A549 (cell line): ENCODE results near the gene ACO1. TPM values are rescaled to one million over a fixed set of nuclear protein-coding genes. Genes with fewer than 3 reads are reported as not detected.

ENCODE experiments used
- ATAC-seq, 2 experiments: fragments of 200-7000 bp in 1 of 2; fragments of >200 bp in 1 of 2; cut with Nextera tagmentation in 1 of 2; cut with Tn5 transposase in 1 of 2; 3 replicates each; pipeline versions ENCODE4 v1.8.0 to v1.9.1; 2018 to 2020; ENCODE audit warnings: mild to moderate bottlenecking in 1 of 2, moderate library complexity in 1 of 2
- CTCF ChIA-PET: fragments of 300-600 bp; sonication (Branson Sonifier 250); formaldehyde crosslinking; extraction: SDS; loops from one replicate; lab custom pipeline; 2021; ENCODE audit warnings: antibody characterized with exemption, inconsistent platforms; lab: Yijun Ruan, JAX
- POLR2A ChIA-PET: fragments of 350-600 bp; formaldehyde crosslinking; extraction: SDS; loops from one replicate; lab custom pipeline; 2021; ENCODE audit warnings: antibody characterized with exemption, inconsistent platforms; lab: Yijun Ruan, JAX
- DNase-seq, 2 experiments: peaks; one replicate each; pipeline versions ENCODE4 v3.0.0 to v3.0.0-alpha.2; 2011 to 2016; ENCODE audit warnings: low read depth in 1 of 2, low spot score in 1 of 2
- FAIRE-seq: peaks from 2 replicates; lab custom pipeline; 2011; peaks lifted over from hg19 to GRCh38; lab: Jason Lieb, UNC
- H3K27ac ChIP-seq, 2 experiments: fragments of >200 bp; sonication (Bioruptor Twin); formaldehyde crosslinking; 3 replicates each; pipeline ENCODE4 v1.5.1; 2016 to 2017
- H3K4me1 ChIP-seq: fragments of >200 bp; sonication (Bioruptor Twin); formaldehyde crosslinking; 3 replicates; pipeline ENCODE4 v1.6.1; 2016
- H3K4me2 ChIP-seq: fragments of >200 bp; sonication (Bioruptor Twin); formaldehyde crosslinking; 3 replicates; pipeline ENCODE4 v1.6.1; 2016
- H3K4me3 ChIP-seq: fragments of >200 bp; sonication (Bioruptor Twin); formaldehyde crosslinking; 3 replicates; pipeline ENCODE4 v1.5.1; 2016
- H3K9me3 ChIP-seq: fragments of >200 bp; sonication (Bioruptor Twin); formaldehyde crosslinking; 3 replicates; pipeline ENCODE4 v1.6.1; 2016
- CEBPB ChIP-seq, 2 experiments: fragments of >200 bp in 1 of 2; sonication (Bioruptor Twin) in 1 of 2; formaldehyde crosslinking in 1 of 2; IDR thresholded peaks; 2 replicates each; pipeline ENCODE4 v1.6.1; 2012 to 2016
- CHD4 ChIP-seq: fragments of 200-600 bp; sonication (generic); IDR thresholded peaks from 2 replicates; pipeline ENCODE4 v1.6.1; 2016; ENCODE audit warnings: antibody characterized with exemption, mild to moderate bottlenecking, borderline replicate concordance
- EHF ChIP-seq: fragments of 250-450 bp; sonication (Bioruptor Pico); IDR thresholded peaks from 2 replicates; pipeline ENCODE4 v1.5.0; 2020; ENCODE audit warnings: mild to moderate bottlenecking
- FOSL2 ChIP-seq, 2 experiments: fragments of 450-650 bp in 1 of 2; fragments of >200 bp in 1 of 2; sonication (Bioruptor Twin) in 1 of 2; formaldehyde crosslinking; IDR thresholded peaks; 2 replicates each; pipeline versions ENCODE4 v1.5.0 to v1.6.1; 2016 to 2020; ENCODE audit warnings: mild to moderate bottlenecking in 1 of 2, moderate library complexity in 1 of 2
- FOXS1 ChIP-seq: fragments of 250-450 bp; sonication (Bioruptor Pico); IDR thresholded peaks from 2 replicates; pipeline ENCODE4 v1.5.0; 2020; ENCODE audit warnings: mild to moderate bottlenecking, moderate library complexity
- GATA3 ChIP-seq: IDR thresholded peaks from 2 replicates; pipeline ENCODE4 v1.6.1; 2012; ENCODE audit warnings: borderline replicate concordance
- HDAC2 ChIP-seq: fragments of 200-600 bp; sonication (generic); IDR thresholded peaks from 2 replicates; pipeline ENCODE4 v1.6.1; 2016
- HOXA7 ChIP-seq: fragments of 250-450 bp; sonication (Bioruptor Pico); IDR thresholded peaks from 2 replicates; pipeline ENCODE4 v1.5.0; 2020; ENCODE audit warnings: mild to moderate bottlenecking, moderate library complexity
- HOXB13 ChIP-seq: fragments of 250-450 bp; sonication (Bioruptor Pico); IDR thresholded peaks from 2 replicates; pipeline ENCODE4 v1.5.0; 2020; ENCODE audit warnings: low read depth, mild to moderate bottlenecking, moderate library complexity
- JUNB ChIP-seq: fragments of >200 bp; sonication (Bioruptor Twin); formaldehyde crosslinking; IDR thresholded peaks from 2 replicates; pipeline ENCODE4 v1.6.1; 2016
- KDM1A ChIP-seq: fragments of 200-600 bp; sonication (generic); IDR thresholded peaks from 2 replicates; pipeline ENCODE4 v1.6.1; 2016; ENCODE audit warnings: low read depth, mild to moderate bottlenecking
- MAZ ChIP-seq: fragments of 150-350 bp; IDR thresholded peaks from 2 replicates; pipeline ENCODE4 v1.6.1; 2014; ENCODE audit warnings: antibody characterized with exemption, low read depth, low read length, borderline replicate concordance
- PHF8 ChIP-seq: fragments of 200-600 bp; sonication (generic); IDR thresholded peaks from 2 replicates; pipeline ENCODE4 v1.6.1; 2016; ENCODE audit warnings: low read depth, mild to moderate bottlenecking, antibody characterized with exemption, moderate library complexity, borderline replicate concordance
- POLR2AphosphoS2 ChIP-seq: conservative IDR thresholded peaks from 2 replicates; pipeline ENCODE4 v1.6.1; 2012; ENCODE audit warnings: low read length, improper control_type of control experiment, inconsistent platforms
- RARB ChIP-seq: fragments of 250-450 bp; sonication (Bioruptor Pico); IDR thresholded peaks from 2 replicates; pipeline ENCODE4 v1.8.0; 2021; ENCODE audit warnings: mild to moderate bottlenecking, moderate library complexity
- RNF2 ChIP-seq: fragments of 200-600 bp; sonication (generic); IDR thresholded peaks from 2 replicates; pipeline ENCODE4 v1.6.1; 2016; ENCODE audit warnings: low read depth, mild to moderate bottlenecking, antibody characterized with exemption, moderate library complexity, borderline replicate concordance
- SREBF2 ChIP-seq: fragments of 450-650 bp; IDR thresholded peaks from 2 replicates; pipeline ENCODE4 v1.6.1; 2014; ENCODE audit warnings: mild to moderate bottlenecking, moderate library complexity
- ZFP36 ChIP-seq: fragments of 450-650 bp; IDR thresholded peaks from 2 replicates; pipeline ENCODE4 v1.6.1; 2014; ENCODE audit warnings: borderline replicate concordance; ENCODE audit not compliant: partially characterized antibody
- WGBS: methylation state at CpG from one replicate; pipeline ENCODE4 v1.1.6; 2017; ENCODE audit errors: missing lambda C conversion rate; 5-methylcytosine and 5-hydroxymethylcytosine counted together
- polyA plus RNA-seq, 4 experiments: library from polyadenylated mRNA; depleted of rRNA in 3 of 4; stranded (reverse); fragments of >200 nt; fragmentation: RNase III in 1 of 4; extraction: RNeasy Plus Mini Kit Qiagen cat#74134 plus additional on column Dnase treatment in 1 of 4; gene quantifications; 2 replicates in 3 of 4; 3 replicates in 1 of 4; pipeline ENCODE4 v1.2.3, GENCODE V29; 2011 to 2017
- TF ChIP-seq, protein P1 (sequence below): IDR thresholded peaks from 2 replicates; pipeline ENCODE4 v1.6.1; 2012
- TF ChIP-seq, protein P2 (sequence below): IDR thresholded peaks from 2 replicates; pipeline ENCODE4 v1.6.1; 2012; ENCODE audit warnings: low read depth, borderline replicate concordance

Gene ACO1
- polyA plus RNA-seq, 2 of the 4 experiments (the other 2 are of a cell fraction) = 32.2 to 41.0 TPM

- POLR2A ChIA-PET = no interaction called here
Measured at GRCh38 chr9:32393911-32394310, 9.5 kb downstream of the ACO1 start.

GRCh38 chr9:32394381-32395049 lies 10.1 kb downstream of the ACO1 start:
- Histone ChIP-seq H3K27ac (peak overlapping the region in 1 of 2 experiments; percentile 49; a peak in 2 of 6 replicates), H3K9me3 (no peaks in the 10 kb centered on the region), H3K4me2 (no peak overlapping the region; the same call in 2 of the 3 replicates), H3K4me1 (peaks cover 26% of the 10 kb centered on the region), H3K4me3 (no peak overlapping the region)
- WGBS = 76% methylated on average over 6 of the region's 6 CpGs
- POLR2A ChIA-PET = no interaction called here
- CTCF ChIA-PET = interaction anchor here (1.4 to 9.2 kb wide), 5 partner anchors 10 to 186 kb away, joined by 4 to 74 read pairs (median 7); partner anchors contain the start of gene ACO1
- FAIRE-seq (no peak), DNase-seq (no peak), ATAC-seq (peak in 1 of 2 experiments; percentile 40; a peak in 3 of 6 replicates)
- TF ChIP-seq ZFP36 (no peak), FOSL2 (IDR thresholded peaks at IDR 0.05) (no peak), FOSL2 (CRISPR knock-in tag; IDR thresholded peaks at IDR 0.05) (peak; percentile 40; the same call in 1 of the 2 replicates)

More at GRCh38 chr9:32393911-32394310, 9.5 kb downstream of the ACO1 start:
- no peak overlapping the region for H3K4me2 ChIP-seq
- FAIRE-seq (no peak), DNase-seq (no peak), ATAC-seq (no peak)
- no peak overlapping the region for H3K4me3 ChIP-seq
- no peak for TF ChIP-seq PHF8
- TF ChIP-seq HOXA7 (CRISPR knock-in tag) = no peak
- TF ChIP-seq HOXB13 (CRISPR knock-in tag) = no peak
- TF ChIP-seq MAZ = no peak
- TF ChIP-seq FOXS1 (CRISPR knock-in tag) = no peak
- no peak for TF ChIP-seq RARB
- TF ChIP-seq CHD4 = no peak
- no peak for TF ChIP-seq GATA3
- no peak for TF ChIP-seq JUNB
- TF ChIP-seq, protein P1, sequence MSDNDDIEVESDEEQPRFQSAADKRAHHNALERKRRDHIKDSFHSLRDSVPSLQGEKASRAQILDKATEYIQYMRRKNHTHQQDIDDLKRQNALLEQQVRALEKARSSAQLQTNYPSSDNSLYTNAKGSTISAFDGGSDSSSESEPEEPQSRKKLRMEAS = no peak
- TF ChIP-seq RNF2 = no peak
- TF ChIP-seq, protein P2, sequence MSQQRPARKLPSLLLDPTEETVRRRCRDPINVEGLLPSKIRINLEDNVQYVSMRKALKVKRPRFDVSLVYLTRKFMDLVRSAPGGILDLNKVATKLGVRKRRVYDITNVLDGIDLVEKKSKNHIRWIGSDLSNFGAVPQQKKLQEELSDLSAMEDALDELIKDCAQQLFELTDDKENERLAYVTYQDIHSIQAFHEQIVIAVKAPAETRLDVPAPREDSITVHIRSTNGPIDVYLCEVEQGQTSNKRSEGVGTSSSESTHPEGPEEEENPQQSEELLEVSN = no peak
- no peak for TF ChIP-seq SREBF2
- TF ChIP-seq HDAC2 = no peak
- TF ChIP-seq KDM1A = no peak
- WGBS = 88% methylated on average over 2 of the region's 2 CpGs
- peaks cover 26% of the 10 kb centered on the region for H3K4me1 ChIP-seq
- H3K9me3 ChIP-seq = no peaks in the 10 kb centered on the region
- CTCF ChIA-PET = interaction anchor here (1.8 to 9.2 kb wide), 4 partner anchors 10 to 187 kb away, joined by 5 to 74 read pairs (median 12); partner anchors contain the start of gene ACO1
- H3K27ac ChIP-seq = peak overlapping the region in 1 of 2 experiments; percentile 49; a peak in 1 of 6 replicates

GRCh38 chr9:32395510-32396216 lies 11.2 kb downstream of the ACO1 start:
- Histone ChIP-seq H3K4me1 (peaks cover 26% of the 10 kb centered on the region), H3K9me3 (no peaks in the 10 kb centered on the region), H3K27ac (peak overlapping the region; percentile 35 to 60; a peak in 4 of 6 replicates), H3K4me2 (peak overlapping the region; percentile 64), H3K4me3 (no peak overlapping the region)
- TF ChIP-seq, protein P1 = no peak
- TF ChIP-seq CEBPB (IDR thresholded peaks at IDR 0.05) = 0 out of 4 replicates have a peak, but pooled peaks of 1 of the 2 experiments have one; percentile 12
- TF ChIP-seq FOXS1 (CRISPR knock-in tag) = peak; percentile 93; the same call in 1 of the 2 replicates
- peak; percentile 41; the same call in 1 of the 2 replicates for TF ChIP-seq FOSL2 (IDR thresholded peaks at IDR 0.05)
- peak; percentile 67 for TF ChIP-seq FOSL2 (CRISPR knock-in tag; IDR thresholded peaks at IDR 0.05)
- TF ChIP-seq POLR2AphosphoS2 = no peak
- TF ChIP-seq ZFP36 = no peak
- no peak for TF ChIP-seq EHF (CRISPR knock-in tag)
- TF ChIP-seq KDM1A = no peak
- DNase-seq (peak; percentile 26 to 31), ATAC-seq (peak; percentile 84 to 92), FAIRE-seq (no peak)
- ChIA-PET CTCF (interaction anchor here (0.6 to 9.2 kb wide), 5 partner anchors 11 to 185 kb away, joined by 3 to 74 read pairs (median 4); partner anchors contain the start of gene ACO1), POLR2A (interaction anchor here (1.0 kb wide), 1 partner anchor 11 kb away, joined by 4 read pairs; the partner anchor contains the start of gene ACO1)
- 44% methylated on average over 7 of the region's 7 CpGs for WGBS
